ENCODE data around the gene EHBP1.

DNA sequence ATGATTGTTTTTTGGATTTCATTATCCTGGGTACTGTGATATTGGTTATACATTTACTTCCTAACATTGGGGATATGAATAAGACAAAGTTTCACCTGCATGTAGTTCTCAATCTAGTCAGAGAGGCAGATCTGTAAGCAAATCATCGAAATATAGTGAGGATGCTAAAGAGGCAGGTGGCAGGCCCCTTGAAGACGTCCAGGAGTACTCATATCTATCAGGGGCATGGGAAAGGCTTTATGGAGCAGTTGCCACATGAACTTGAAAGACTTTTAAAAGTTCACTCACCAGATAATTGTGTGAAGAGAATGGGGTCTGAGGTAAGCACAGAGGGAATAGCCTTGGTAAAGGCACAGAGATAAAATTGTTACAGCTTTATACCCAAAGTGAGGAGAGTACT lies 78.8 kb downstream of the EHBP1 start:
- TF ChIP-seq POLR2A (IDR thresholded peaks at IDR 0.05) (no peak), CTCF (IDR thresholded peaks at IDR 0.05) (no peak), EP300 (IDR thresholded peaks at IDR 0.05) (no peak), POLR2AphosphoS5 (IDR thresholded peaks at IDR 0.05) (no peak)

All from stomach (tissue), 4 donors.